Lower lobe of right lung (tissue), 2 donors: ENCODE measurements around the gene PTBP1. TPM values are rescaled to one million over a fixed set of nuclear protein-coding genes. Genes with fewer than 3 reads are reported as not detected.

Experiments used
- ATAC-seq, 2 donors: fragments of 200-7000 bp; cut with Tn5 transposase; one replicate each; pipeline ENCODE4 v1.9.1; 2020 to 2022; ENCODE audit warnings: mild to moderate bottlenecking in 2 of 2, moderate library complexity in 2 of 2
- DNase-seq: peaks from one replicate; pipeline ENCODE4 v3.0.0-alpha.2; 2020
- H3K27ac ChIP-seq: fragments of 200-600 bp; one replicate; pipeline ENCODE4 v1.8.0; 2022
- H3K27me3 ChIP-seq: fragments of 200-600 bp; one replicate; pipeline ENCODE4 v1.8.0; 2022; ENCODE audit warnings: low read depth
- H3K36me3 ChIP-seq: fragments of 200-600 bp; one replicate; pipeline ENCODE4 v1.8.0; 2022; ENCODE audit warnings: mild to moderate bottlenecking
- H3K4me1 ChIP-seq: fragments of 200-600 bp; one replicate; pipeline ENCODE4 v1.8.0; 2022
- H3K4me3 ChIP-seq: fragments of 200-600 bp; one replicate; pipeline ENCODE4 v1.8.0; 2022; ENCODE audit warnings: mild to moderate bottlenecking
- H3K9me3 ChIP-seq: fragments of 200-600 bp; one replicate; pipeline ENCODE4 v1.8.0; 2022
- intact Hi-C: fragments of 100-400 bp; cut with DNase I; formaldehyde crosslinking; loops from one replicate; pipeline ENCODE4 v1.11.0; 2022
- total RNA-seq: library from RNA; stranded (reverse); fragmentation: NEBNext Ultra II Directional; extraction: Animal tissue kit (Norgen Biotek cat#: 25700); gene quantifications from one replicate; pipeline ENCODE4 v1.2.1, GENCODE V29; 2021
- TF ChIP-seq, protein P1 (sequence below): fragments of 200-600 bp; IDR thresholded peaks from one replicate; pipeline ENCODE4 v1.8.0; 2022; ENCODE audit warnings: antibody characterized with exemption, mild to moderate bottlenecking
- donor health status: DM: no; HTN: yes; CAD: no; lungs with severe emphysema.

The PTBP1 gene
- total RNA-seq, 1 donor from 2014 or later: 254 TPM

DNA sequence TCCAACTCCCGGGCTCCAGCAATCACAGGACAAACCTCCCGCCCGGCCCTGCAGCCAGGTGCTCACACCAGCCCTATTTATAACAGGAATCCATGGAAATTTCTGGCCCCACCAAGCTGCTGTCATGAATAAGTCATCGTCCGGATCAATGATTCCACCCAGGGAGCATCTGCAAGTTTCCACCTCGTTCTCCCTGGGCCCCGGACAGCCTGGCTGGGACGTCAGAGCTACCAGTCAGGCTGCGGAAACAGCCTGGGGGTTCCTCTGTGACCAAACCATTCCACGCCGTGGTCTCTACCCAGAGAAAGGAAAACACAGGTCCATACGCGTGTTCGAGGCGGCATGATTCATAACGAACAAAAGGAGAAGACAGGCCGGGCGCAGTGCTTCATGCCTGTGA is 20.7 kb upstream of the PTBP1 start:
- DNase-seq (no peak), ATAC-seq (no peak)
- intact Hi-C loops: loop anchor here (5.0 to 10.0 kb wide), 2 partner anchors 131 to 208 kb away; partner anchors contain the start of gene WDR18
- H3K27me3 ChIP-seq: no peaks in the 10 kb centered on the region
- H3K36me3 ChIP-seq: no peaks in the 10 kb centered on the region
- no peaks in the 10 kb centered on the region for H3K9me3 ChIP-seq
- TF ChIP-seq, protein P1, sequence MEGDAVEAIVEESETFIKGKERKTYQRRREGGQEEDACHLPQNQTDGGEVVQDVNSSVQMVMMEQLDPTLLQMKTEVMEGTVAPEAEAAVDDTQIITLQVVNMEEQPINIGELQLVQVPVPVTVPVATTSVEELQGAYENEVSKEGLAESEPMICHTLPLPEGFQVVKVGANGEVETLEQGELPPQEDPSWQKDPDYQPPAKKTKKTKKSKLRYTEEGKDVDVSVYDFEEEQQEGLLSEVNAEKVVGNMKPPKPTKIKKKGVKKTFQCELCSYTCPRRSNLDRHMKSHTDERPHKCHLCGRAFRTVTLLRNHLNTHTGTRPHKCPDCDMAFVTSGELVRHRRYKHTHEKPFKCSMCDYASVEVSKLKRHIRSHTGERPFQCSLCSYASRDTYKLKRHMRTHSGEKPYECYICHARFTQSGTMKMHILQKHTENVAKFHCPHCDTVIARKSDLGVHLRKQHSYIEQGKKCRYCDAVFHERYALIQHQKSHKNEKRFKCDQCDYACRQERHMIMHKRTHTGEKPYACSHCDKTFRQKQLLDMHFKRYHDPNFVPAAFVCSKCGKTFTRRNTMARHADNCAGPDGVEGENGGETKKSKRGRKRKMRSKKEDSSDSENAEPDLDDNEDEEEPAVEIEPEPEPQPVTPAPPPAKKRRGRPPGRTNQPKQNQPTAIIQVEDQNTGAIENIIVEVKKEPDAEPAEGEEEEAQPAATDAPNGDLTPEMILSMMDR: no peak
- no peak overlapping the region for H3K27ac ChIP-seq
- H3K4me1 ChIP-seq: peaks cover 7% of the 10 kb centered on the region
- H3K4me3 ChIP-seq: no peak overlapping the region

DNA sequence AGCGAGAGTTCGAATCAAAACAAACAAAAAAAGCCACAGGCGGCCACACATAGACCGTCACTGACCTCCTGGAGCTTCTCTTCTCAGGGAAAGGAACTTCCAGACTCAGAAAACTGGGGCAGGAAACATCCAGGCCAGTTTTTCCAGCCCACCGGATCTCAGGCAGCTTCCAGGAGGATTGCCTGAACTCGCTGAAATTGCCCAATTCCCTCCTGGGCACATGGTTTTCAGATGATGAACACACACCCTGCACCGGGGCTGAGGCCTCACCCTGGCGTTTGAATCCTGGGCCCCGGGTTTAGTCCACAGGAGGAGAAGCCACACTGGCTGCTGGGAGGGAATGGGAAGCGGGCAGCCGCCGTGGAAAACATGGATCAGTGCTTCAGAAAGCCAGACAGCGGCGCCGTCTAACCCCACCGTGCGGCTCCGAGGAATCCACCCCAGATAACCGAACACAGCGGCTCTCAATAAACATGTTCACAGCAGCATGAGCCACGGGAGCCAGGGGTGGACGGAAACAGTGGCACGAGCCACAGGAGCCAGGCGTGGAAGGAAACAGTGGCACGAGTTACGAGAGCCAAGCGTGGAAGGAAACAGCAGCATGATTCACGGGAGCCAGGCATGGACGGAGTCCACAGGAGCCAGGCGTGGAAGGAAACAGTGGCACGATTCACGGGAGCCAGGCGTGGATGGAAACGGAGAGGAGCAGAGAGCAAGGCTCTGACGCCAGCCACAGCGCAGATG is 18.2 kb upstream of the PTBP1 start:
- no peak for DNase-seq
- peak overlapping the region; percentile 62 for H3K27ac ChIP-seq
- no peak overlapping the region for H3K4me3 ChIP-seq
- peak; percentile 30 to 40 for ATAC-seq
- TF ChIP-seq, protein P1: no peak
- H3K27me3 ChIP-seq: no peaks in the 10 kb centered on the region
- H3K4me1 ChIP-seq: peaks cover 32% of the 10 kb centered on the region
- no peaks in the 10 kb centered on the region for H3K36me3 ChIP-seq
- H3K9me3 ChIP-seq: no peaks in the 10 kb centered on the region
- intact Hi-C loops: loop anchor here (5.0 to 10.0 kb wide), 2 partner anchors 128 to 206 kb away; partner anchors contain the start of gene WDR18

DNA sequence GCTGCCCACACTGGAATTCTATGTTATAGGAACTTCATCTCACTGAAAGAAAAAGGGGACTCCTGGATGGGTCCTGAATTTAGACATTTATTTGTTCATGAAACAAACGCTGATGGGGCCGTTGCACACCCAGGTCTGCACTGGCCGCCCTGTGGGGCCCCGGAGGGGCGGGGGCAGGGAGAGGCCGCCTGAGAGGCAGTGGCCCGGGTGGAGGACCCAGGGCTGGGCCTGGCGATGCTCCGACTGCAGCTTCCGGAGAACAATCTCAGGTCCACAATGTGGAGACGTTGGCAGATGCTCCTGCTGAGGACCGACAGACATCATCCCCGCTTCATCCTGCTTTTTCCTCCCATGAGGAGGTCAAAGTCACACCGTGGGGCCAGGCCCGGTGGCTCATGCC is 16.3 kb upstream of the PTBP1 start:
- H3K27ac ChIP-seq: peak overlapping the region; percentile 20
- H3K4me3 ChIP-seq: no peak overlapping the region
- ATAC-seq (no peak), DNase-seq (no peak)
- peaks cover 40% of the 10 kb centered on the region for H3K4me1 ChIP-seq
- intact Hi-C loops: no loop called here
- no peaks in the 10 kb centered on the region for H3K9me3 ChIP-seq
- TF ChIP-seq, protein P1: no peak
- H3K36me3 ChIP-seq: no peaks in the 10 kb centered on the region
- no peaks in the 10 kb centered on the region for H3K27me3 ChIP-seq

DNA sequence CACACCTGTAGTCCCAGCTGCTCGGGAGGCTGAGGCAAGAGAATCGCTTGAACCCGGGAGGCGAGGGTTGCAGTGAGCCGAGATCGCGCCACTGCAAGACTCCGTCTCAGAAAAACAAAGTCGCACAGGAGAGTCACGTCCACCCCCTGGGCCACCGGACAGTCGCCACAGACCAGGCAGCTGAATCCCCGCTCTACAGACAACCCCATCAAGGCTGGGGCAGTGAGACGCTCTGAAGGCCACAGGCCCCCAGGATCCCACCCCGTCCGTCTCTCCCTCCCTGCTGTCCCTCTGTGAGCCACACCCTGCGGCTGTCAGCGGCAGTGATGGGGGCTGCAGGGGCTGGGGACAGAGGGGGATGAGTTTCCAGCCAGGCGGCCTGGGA is 15.5 kb upstream of the PTBP1 start:
- H3K4me3 ChIP-seq: peak overlapping the region; percentile 52
- peaks cover 40% of the 10 kb centered on the region for H3K4me1 ChIP-seq
- H3K27me3 ChIP-seq: no peaks in the 10 kb centered on the region
- TF ChIP-seq, protein P1: no peak
- H3K36me3 ChIP-seq: no peaks in the 10 kb centered on the region
- H3K9me3 ChIP-seq: no peaks in the 10 kb centered on the region
- intact Hi-C loops: no loop called here
- no peak for ATAC-seq
- DNase-seq: no peak
- H3K27ac ChIP-seq: peak overlapping the region; percentile 83

DNA sequence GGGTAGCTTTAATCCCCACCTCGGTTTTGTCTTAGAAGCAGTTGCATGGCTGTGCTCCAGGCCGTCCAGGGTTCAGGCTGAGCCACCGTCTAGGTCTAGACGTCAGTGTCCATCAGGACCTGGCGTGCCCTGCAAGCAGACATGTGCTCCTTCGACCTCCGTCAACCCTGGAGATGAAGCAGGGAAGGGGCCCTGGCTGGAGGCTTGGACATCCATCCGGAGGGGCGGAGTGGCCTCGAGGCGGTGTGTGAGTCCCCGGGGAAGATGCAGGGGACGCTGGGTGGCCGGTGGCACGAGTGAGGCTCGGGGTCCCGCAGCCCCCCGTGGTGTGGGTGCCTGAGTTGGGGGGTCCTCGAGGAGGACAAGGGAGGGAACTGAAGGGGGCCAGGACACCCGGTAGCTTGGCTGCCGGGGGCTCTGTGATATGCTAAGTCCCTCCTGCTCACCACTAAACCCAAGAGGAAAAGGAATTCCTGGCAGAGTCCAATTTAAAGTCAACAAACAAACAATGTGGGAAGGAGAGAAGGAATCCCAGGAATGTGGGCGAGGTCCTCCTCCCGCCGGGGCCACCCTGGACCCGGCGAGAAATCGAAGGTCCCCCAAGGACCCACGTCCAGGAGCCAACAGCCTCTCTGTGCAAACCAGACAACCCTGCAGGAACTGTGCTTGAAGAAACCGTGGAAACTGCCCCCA is 14.9 kb upstream of the PTBP1 start:
- peak; percentile 72 to 82 for ATAC-seq
- Histone ChIP-seq H3K27me3 (no peaks in the 10 kb centered on the region), H3K36me3 (no peaks in the 10 kb centered on the region), H3K27ac (peak overlapping the region; percentile 83), H3K4me1 (peaks cover 40% of the 10 kb centered on the region), H3K4me3 (peak overlapping the region; percentile 52), H3K9me3 (no peaks in the 10 kb centered on the region)
- no peak for DNase-seq
- intact Hi-C loops: no loop called here
- TF ChIP-seq, protein P1: no peak
